Measurements from ENCODE around the gene NSDHL.

DNA sequence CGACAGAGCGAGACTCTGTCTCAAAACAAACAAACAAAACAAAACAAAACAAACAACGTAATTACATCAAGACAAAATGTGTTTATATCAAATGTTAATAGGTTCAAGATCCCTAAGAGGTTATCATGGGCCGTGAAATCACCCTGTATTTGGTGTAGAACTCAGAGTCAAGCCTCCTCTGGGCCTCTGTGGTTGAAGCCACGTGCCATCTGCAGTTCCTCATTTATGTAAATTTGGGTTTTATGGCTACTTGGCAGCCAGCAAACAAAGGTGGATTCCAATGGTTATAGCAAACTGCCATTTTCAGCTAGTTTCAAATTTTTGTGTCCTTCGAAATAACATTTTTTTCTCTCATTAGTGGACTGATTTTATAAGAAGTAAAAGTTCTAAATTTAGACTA lies 16.4 kb downstream of the NSDHL start:
- no peak for TF ChIP-seq EZH2phosphoT487 (IDR thresholded peaks at IDR 0.05; ENCODE audit: insufficient read depth, low read depth)
- no peak for TF ChIP-seq EZH2 (IDR thresholded peaks at IDR 0.05; ENCODE audit: insufficient read depth, poor library complexity, severe bottlenecking)
